GM12878 (cell line): ENCODE data around the gene DPY19L1. TPM values are rescaled to one million over a fixed set of nuclear protein-coding genes. Genes with fewer than 3 reads are reported as not detected.

Experiments used
- ATAC-seq: fragments of 200-7000 bp; cut with Tn5 transposase; 3 replicates; pipeline ENCODE4 v1.9.1; 2020; ENCODE audit warnings: mild to moderate bottlenecking, moderate library complexity
- BruUV-seq: library from RNA; stranded (reverse); fragments of 400-500 nt; replicated peaks from 2 replicates; lab custom pipeline; 2021; lab: Mats Ljungman, UMichigan
- CTCF ChIA-PET: fragments of 300-600 bp; sonication (Branson Sonifier 250); formaldehyde crosslinking; extraction: SDS; loops from one replicate; lab custom pipeline; 2021; ENCODE audit warnings: inconsistent platforms; lab: Yijun Ruan, JAX
- POLR2A ChIA-PET: fragments of 350-600 bp; formaldehyde crosslinking; extraction: SDS; loops from one replicate; lab custom pipeline; 2021; ENCODE audit warnings: inconsistent platforms; lab: Charles Lee
- RAD21 ChIA-PET: fragments of 300-600 bp; sonication (Branson Sonifier 250); formaldehyde crosslinking; loops from one replicate; lab custom pipeline; 2023; ENCODE audit warnings: antibody characterized with exemption; ENCODE audit not compliant: unreplicated experiment; lab: Charles Lee
- SMC1A ChIA-PET: fragments of 300-600 bp; sonication (Branson Sonifier 250); formaldehyde crosslinking; loops from one replicate; lab custom pipeline; 2023; ENCODE audit not compliant: unreplicated experiment, uncharacterized antibody; lab: Charles Lee
- DNase-seq: peaks from one replicate; pipeline ENCODE4 v3.0.0-alpha.2; 2011; ENCODE audit warnings: low read depth, low spot score
- FAIRE-seq: peaks from 3 replicates; lab custom pipeline; 2011; peaks lifted over from hg19 to GRCh38; lab: Jason Lieb, UNC
- H2AFZ ChIP-seq: 2 replicates; pipeline ENCODE4 v1.6.0; 2011; ENCODE audit warnings: low read depth, low read length, control low read depth; ENCODE audit not compliant: control insufficient read depth
- H3K27ac ChIP-seq: 2 replicates; pipeline ENCODE4 v1.5.1; 2011; ENCODE audit warnings: control low read depth; ENCODE audit not compliant: control insufficient read depth, insufficient read depth
- H3K27me3 ChIP-seq, 2 experiments: replicated peaks in 1 of 2; 2 replicates each; pipeline versions ENCODE4 v1.6.0 to v1.6.1; 2011; ENCODE audit warnings: low read length in 1 of 2; ENCODE audit not compliant: control insufficient read depth in 2 of 2, insufficient read depth in 2 of 2
- H3K36me3 ChIP-seq, 2 experiments: 2 replicates each; pipeline ENCODE4 v1.5.1; 2011; ENCODE audit warnings: low read length in 1 of 2; ENCODE audit not compliant: control insufficient read depth in 2 of 2, insufficient read depth in 2 of 2
- H3K4me1 ChIP-seq: 2 replicates; pipeline ENCODE4 v1.6.1; 2011; ENCODE audit warnings: mild to moderate bottlenecking, low read length, moderate library complexity, mixed read lengths; ENCODE audit not compliant: control insufficient read depth, insufficient read depth
- H3K4me2 ChIP-seq: 2 replicates; pipeline ENCODE4 v1.6.0; 2011; ENCODE audit warnings: control low read depth; ENCODE audit not compliant: control insufficient read depth, insufficient read depth
- H3K4me3 ChIP-seq: fragments of 200-600 bp; sonication (generic); 2 replicates; pipeline ENCODE4 v1.5.1; 2016
- H3K79me2 ChIP-seq: 2 replicates; pipeline ENCODE4 v1.6.0; 2011; ENCODE audit warnings: low read length; ENCODE audit not compliant: control insufficient read depth, insufficient read depth
- H3K9ac ChIP-seq: 2 replicates; pipeline ENCODE4 v1.8.0; 2011; ENCODE audit warnings: low read length, control low read depth, mixed read lengths; ENCODE audit not compliant: control insufficient read depth, insufficient read depth
- H3K9me3 ChIP-seq: replicated peaks from 3 replicates; pipeline ENCODE4 v1.5.1; 2011; ENCODE audit warnings: mild to moderate bottlenecking, low read length; ENCODE audit not compliant: control insufficient read depth, insufficient read depth
- H4K20me1 ChIP-seq: 2 replicates; pipeline ENCODE4 v1.6.0; 2011; ENCODE audit not compliant: control insufficient read depth, insufficient read depth
- CBX3 ChIP-seq: fragments of 200-600 bp; sonication (generic); IDR thresholded peaks from 2 replicates; pipeline ENCODE4 v1.6.1; 2016; ENCODE audit warnings: low read depth, borderline replicate concordance
- CHD1 ChIP-seq: IDR thresholded peaks from 2 replicates; pipeline ENCODE4 v1.6.1; 2012; ENCODE audit warnings: low read depth, low read length, improper control_type of control experiment
- CHD2 ChIP-seq: IDR thresholded peaks from 2 replicates; pipeline ENCODE4 v1.6.1; 2011; ENCODE audit warnings: low read depth, low read length, improper control_type of control experiment, borderline replicate concordance
- CHD4 ChIP-seq: fragments of 200-600 bp; sonication (generic); IDR thresholded peaks from 2 replicates; pipeline ENCODE4 v1.6.1; 2016; ENCODE audit warnings: mild to moderate bottlenecking
- CREB1 ChIP-seq: IDR thresholded peaks from 2 replicates; pipeline ENCODE4 v1.6.1; 2012; ENCODE audit warnings: low read depth, mild to moderate bottlenecking, inconsistent platforms
- IRF4 ChIP-seq: IDR thresholded peaks from 2 replicates; pipeline ENCODE4 v1.6.1; 2011; ENCODE audit warnings: low read depth, low read length
- KDM1A ChIP-seq: fragments of 200-600 bp; sonication (generic); IDR thresholded peaks from 2 replicates; pipeline ENCODE4 v1.6.1; 2016; ENCODE audit warnings: borderline replicate concordance
- NRF1 ChIP-seq: conservative IDR thresholded peaks from 2 replicates; pipeline ENCODE4 v1.6.1; 2011; ENCODE audit warnings: mild to moderate bottlenecking, low read depth, low read length, improper control_type of control experiment
- POLR2A ChIP-seq: IDR thresholded peaks from 2 replicates; pipeline ENCODE4 v1.6.1; 2011; ENCODE audit warnings: low read depth, mild to moderate bottlenecking, low read length
- STAT1 ChIP-seq: fragments of 450-650 bp; conservative IDR thresholded peaks from 2 replicates; pipeline ENCODE4 v1.6.1; 2014; ENCODE audit warnings: antibody characterized with exemption, mild to moderate bottlenecking
- ZNF622 ChIP-seq: fragments of 450-650 bp; IDR thresholded peaks from 2 replicates; pipeline ENCODE4 v1.6.1; 2017; ENCODE audit warnings: mild to moderate bottlenecking, inconsistent platforms
- WGBS: methylation state at CpG from one replicate; pipeline ENCODE4 v1.1.6; 2016; ENCODE audit warnings: low lambda C conversion rate; ENCODE audit not compliant: insufficient replicate concordance, insufficient coverage; ENCODE audit errors: missing lambda C conversion rate; 5-methylcytosine and 5-hydroxymethylcytosine counted together
- in situ Hi-C: fragments of 300-500 bp; cut with MboI; formaldehyde crosslinking; loops from 9 replicates; pipeline ENCODE4 v1.14.3; 2018; ENCODE audit warnings: mixed read lengths
- intact Hi-C: fragments of 100-400 bp; cut with micrococcal nuclease; formaldehyde crosslinking; loops from one replicate; pipeline ENCODE4 v1.14.2; 2022; ENCODE audit not compliant: unreplicated experiment
- polyA plus RNA-seq, 11 experiments: library from polyadenylated mRNA; depleted of rRNA in 4 of 11; unstranded in 6 of 11; stranded (reverse) in 5 of 11; fragments of >200 nt; fragmentation: Nextera tagmentation in 4 of 11; fragmentation: Illumina TruSeq in 1 of 11; extraction: Ambion mirVana in 4 of 11; extraction: Trizol in 1 of 11; gene quantifications; 1 replicate in 1 of 11; 2 replicates in 10 of 11; pipeline versions ENCODE4 v1.2.1 to v1.2.3, GENCODE V29; 2011 to 2016; ENCODE audit warnings: inconsistent platforms in 2 of 11, missing spikeins in 2 of 11, low read depth in 1 of 11
- total RNA-seq, 4 experiments: library from RNA; depleted of rRNA in 3 of 4; stranded (reverse); fragments of >200 nt in 3 of 4; fragmentation: Illumina TruSeq in 1 of 4; extraction: Trizol in 1 of 4; gene quantifications; 2 replicates each; pipeline versions ENCODE4 v1.2.1 to v1.2.3, GENCODE V29; 2013 to 2021
- TF ChIP-seq, protein P1 (sequence below): IDR thresholded peaks from 2 replicates; pipeline ENCODE4 v1.6.1; 2011; ENCODE audit warnings: borderline replicate concordance, low read depth, mild to moderate bottlenecking, moderate library complexity, low read length; ENCODE audit not compliant: insufficient read depth, poor library complexity, severe bottlenecking
- TF ChIP-seq, protein P2 (sequence below), 3 experiments: IDR thresholded peaks in 2 of 3; conservative IDR thresholded peaks in 1 of 3; 2 replicates each; pipeline ENCODE4 v1.5.1; 2011; ENCODE audit warnings: low read depth in 3 of 3, low read length in 3 of 3, mild to moderate bottlenecking in 3 of 3, control low read depth in 2 of 3, moderate library complexity in 2 of 3, inconsistent platforms in 1 of 3, mixed read lengths in 1 of 3; ENCODE audit not compliant: control insufficient read depth in 2 of 3, insufficient read depth in 1 of 3; ENCODE audit errors: extremely low read depth in 1 of 3
- TF ChIP-seq, protein P3 (sequence below): IDR thresholded peaks from 2 replicates; pipeline ENCODE4 v1.6.1; 2012; ENCODE audit warnings: low read depth, low read length, improper control_type of control experiment
- TF ChIP-seq, protein P4 (sequence below): fragments of 450-650 bp; IDR thresholded peaks from 2 replicates; pipeline ENCODE4 v1.6.1; 2016; ENCODE audit warnings: mild to moderate bottlenecking, moderate library complexity, borderline replicate concordance

Gene DPY19L1
- total and polyA plus RNA-seq, 10 of the 15 experiments (the other 5 are each of a cell fraction or from before 2014, with no cell fraction given) = 0.47 to 35.4 (median 3.8) TPM

DNA sequence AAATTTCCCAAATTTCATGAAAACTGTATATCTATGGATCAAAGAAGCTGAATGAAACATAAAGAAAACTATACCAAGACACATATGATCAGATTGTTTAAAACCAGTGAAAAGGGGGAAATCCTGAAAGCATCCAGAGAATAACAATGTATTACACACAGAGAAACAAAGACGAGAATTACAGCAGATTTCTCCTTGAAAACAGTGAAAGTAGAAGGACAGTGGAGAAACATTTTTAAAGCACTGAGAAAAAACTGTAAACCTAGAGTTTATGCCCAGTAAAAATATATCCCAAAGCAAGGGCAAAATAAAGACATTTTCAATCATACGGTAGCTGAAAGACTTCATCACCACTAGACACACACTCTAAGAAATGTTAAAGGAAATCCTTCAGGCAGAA is 121.0 kb downstream of the DPY19L1 start:
- H4K20me1 ChIP-seq = no peaks in the 10 kb centered on the region
- no peaks in the 10 kb centered on the region for H3K9me3 ChIP-seq
- SMC1A ChIA-PET = no interaction called here
- CTCF ChIA-PET = no interaction called here
- H3K4me2 ChIP-seq = no peak overlapping the region
- no peak overlapping the region for H3K27ac ChIP-seq
- no peak overlapping the region for H3K9ac ChIP-seq
- DNase-seq (no peak), ATAC-seq (no peak), FAIRE-seq (peak; percentile 80)
- H3K4me1 ChIP-seq = no peaks in the 10 kb centered on the region
- no peaks in the 10 kb centered on the region for H3K79me2 ChIP-seq
- TF ChIP-seq, protein P1, sequence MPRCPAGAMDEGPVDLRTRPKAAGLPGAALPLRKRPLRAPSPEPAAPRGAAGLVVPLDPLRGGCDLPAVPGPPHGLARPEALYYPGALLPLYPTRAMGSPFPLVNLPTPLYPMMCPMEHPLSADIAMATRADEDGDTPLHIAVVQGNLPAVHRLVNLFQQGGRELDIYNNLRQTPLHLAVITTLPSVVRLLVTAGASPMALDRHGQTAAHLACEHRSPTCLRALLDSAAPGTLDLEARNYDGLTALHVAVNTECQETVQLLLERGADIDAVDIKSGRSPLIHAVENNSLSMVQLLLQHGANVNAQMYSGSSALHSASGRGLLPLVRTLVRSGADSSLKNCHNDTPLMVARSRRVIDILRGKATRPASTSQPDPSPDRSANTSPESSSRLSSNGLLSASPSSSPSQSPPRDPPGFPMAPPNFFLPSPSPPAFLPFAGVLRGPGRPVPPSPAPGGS = no peak
- TF ChIP-seq, protein P2, sequence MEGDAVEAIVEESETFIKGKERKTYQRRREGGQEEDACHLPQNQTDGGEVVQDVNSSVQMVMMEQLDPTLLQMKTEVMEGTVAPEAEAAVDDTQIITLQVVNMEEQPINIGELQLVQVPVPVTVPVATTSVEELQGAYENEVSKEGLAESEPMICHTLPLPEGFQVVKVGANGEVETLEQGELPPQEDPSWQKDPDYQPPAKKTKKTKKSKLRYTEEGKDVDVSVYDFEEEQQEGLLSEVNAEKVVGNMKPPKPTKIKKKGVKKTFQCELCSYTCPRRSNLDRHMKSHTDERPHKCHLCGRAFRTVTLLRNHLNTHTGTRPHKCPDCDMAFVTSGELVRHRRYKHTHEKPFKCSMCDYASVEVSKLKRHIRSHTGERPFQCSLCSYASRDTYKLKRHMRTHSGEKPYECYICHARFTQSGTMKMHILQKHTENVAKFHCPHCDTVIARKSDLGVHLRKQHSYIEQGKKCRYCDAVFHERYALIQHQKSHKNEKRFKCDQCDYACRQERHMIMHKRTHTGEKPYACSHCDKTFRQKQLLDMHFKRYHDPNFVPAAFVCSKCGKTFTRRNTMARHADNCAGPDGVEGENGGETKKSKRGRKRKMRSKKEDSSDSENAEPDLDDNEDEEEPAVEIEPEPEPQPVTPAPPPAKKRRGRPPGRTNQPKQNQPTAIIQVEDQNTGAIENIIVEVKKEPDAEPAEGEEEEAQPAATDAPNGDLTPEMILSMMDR (IDR thresholded peaks at IDR 0.05 in 2 of 3, conservative IDR thresholded peaks at IDR 0.05 in 1 of 3; ENCODE audit: control insufficient read depth in 2 of 3, extremely low read depth in 1 of 3, insufficient read depth in 1 of 3, low read depth in 3 of 3, low read length in 3 of 3) = no peak
- TF ChIP-seq STAT1 (no peak), NRF1 (no peak), KDM1A (no peak), CBX3 (no peak), CREB1 (no peak), CHD4 (no peak), ZNF622 (no peak), POLR2A (no peak), CHD1 (no peak), CHD2 (no peak), IRF4 (no peak)
- TF ChIP-seq, protein P3, sequence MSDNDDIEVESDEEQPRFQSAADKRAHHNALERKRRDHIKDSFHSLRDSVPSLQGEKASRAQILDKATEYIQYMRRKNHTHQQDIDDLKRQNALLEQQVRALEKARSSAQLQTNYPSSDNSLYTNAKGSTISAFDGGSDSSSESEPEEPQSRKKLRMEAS = no peak
- TF ChIP-seq, protein P4, sequence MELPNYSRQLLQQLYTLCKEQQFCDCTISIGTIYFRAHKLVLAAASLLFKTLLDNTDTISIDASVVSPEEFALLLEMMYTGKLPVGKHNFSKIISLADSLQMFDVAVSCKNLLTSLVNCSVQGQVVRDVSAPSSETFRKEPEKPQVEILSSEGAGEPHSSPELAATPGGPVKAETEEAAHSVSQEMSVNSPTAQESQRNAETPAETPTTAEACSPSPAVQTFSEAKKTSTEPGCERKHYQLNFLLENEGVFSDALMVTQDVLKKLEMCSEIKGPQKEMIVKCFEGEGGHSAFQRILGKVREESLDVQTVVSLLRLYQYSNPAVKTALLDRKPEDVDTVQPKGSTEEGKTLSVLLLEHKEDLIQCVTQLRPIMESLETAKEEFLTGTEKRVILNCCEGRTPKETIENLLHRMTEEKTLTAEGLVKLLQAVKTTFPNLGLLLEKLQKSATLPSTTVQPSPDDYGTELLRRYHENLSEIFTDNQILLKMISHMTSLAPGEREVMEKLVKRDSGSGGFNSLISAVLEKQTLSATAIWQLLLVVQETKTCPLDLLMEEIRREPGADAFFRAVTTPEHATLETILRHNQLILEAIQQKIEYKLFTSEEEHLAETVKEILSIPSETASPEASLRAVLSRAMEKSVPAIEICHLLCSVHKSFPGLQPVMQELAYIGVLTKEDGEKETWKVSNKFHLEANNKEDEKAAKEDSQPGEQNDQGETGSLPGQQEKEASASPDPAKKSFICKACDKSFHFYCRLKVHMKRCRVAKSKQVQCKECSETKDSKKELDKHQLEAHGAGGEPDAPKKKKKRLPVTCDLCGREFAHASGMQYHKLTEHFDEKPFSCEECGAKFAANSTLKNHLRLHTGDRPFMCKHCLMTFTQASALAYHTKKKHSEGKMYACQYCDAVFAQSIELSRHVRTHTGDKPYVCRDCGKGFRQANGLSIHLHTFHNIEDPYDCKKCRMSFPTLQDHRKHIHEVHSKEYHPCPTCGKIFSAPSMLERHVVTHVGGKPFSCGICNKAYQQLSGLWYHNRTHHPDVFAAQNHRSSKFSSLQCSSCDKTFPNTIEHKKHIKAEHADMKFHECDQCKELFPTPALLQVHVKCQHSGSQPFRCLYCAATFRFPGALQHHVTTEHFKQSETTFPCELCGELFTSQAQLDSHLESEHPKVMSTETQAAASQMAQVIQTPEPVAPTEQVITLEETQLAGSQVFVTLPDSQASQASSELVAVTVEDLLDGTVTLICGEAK = no peak
- H3K36me3 ChIP-seq = no peaks in the 10 kb centered on the region
- POLR2A ChIA-PET = no interaction called here
- RAD21 ChIA-PET = no interaction called here
- no peak overlapping the region for H2AFZ ChIP-seq
- no peak overlapping the region for H3K4me3 ChIP-seq
- BruUV-seq = no TSS peak
- in situ Hi-C loops = no loop called here
- intact Hi-C loops = no loop called here
- 40% methylated on average over 2 of the region's 2 CpGs for WGBS
- no peaks in the 10 kb centered on the region for H3K27me3 ChIP-seq
